ENCODE results near the gene RBMS3. TPM values are rescaled to one million over a fixed set of nuclear protein-coding genes. Genes with fewer than 3 reads are reported as not detected.

The RBMS3 gene
- total and polyA plus RNA-seq, 3 donors from 2014 or later = 5.6 to 36.2 (median 19.7) TPM

- no peak overlapping the region for H3K27ac ChIP-seq
- H3K36me3 ChIP-seq (ENCODE audit: low read depth, missing control alignments) = no peaks in the 10 kb centered on the region
- TF ChIP-seq POLR2A (IDR thresholded peaks at IDR 0.05) (no peak), CTCF (IDR thresholded peaks at IDR 0.05) (no peak)
- intact Hi-C loops (cut with DNase I; ENCODE audit: low total_unique reads) = no loop called here
- no peak for DNase-seq
- no peaks in the 10 kb centered on the region for H3K9me3 ChIP-seq
- H3K27me3 ChIP-seq = no peaks in the 10 kb centered on the region
- H3K4me3 ChIP-seq = no peak overlapping the region
- peaks cover 15% of the 10 kb centered on the region for H3K4me1 ChIP-seq
- WGBS, 2 donors = 83 to 86% methylated on average over 2 of the region's 2 CpGs
Measured at GRCh38 chr3:29627136-29628117, 346.6 kb downstream of the RBMS3 start.

- Histone ChIP-seq H3K4me1 (peaks cover 15% of the 10 kb centered on the region), H3K36me3 (ENCODE audit: low read depth, missing control alignments) (no peaks in the 10 kb centered on the region), H3K4me3 (no peak overlapping the region), H3K9me3 (no peaks in the 10 kb centered on the region), H3K27ac (no peak overlapping the region), H3K27me3 (no peaks in the 10 kb centered on the region)
- no peak for TF ChIP-seq POLR2A (IDR thresholded peaks at IDR 0.05)
- TF ChIP-seq CTCF (IDR thresholded peaks at IDR 0.05) = no peak
- no peak for DNase-seq
- intact Hi-C loops (cut with DNase I; ENCODE audit: low total_unique reads) = no loop called here
- 68 to 69% methylated on average over 2 of the region's 2 CpGs for whole genome bisulfite sequencing, 2 donors
Measured at GRCh38 chr3:29628795-29629194, 347.9 kb downstream of the RBMS3 start.

GRCh38 chr3:29635888-29636287 lies 355.0 kb downstream of the RBMS3 start:
- peaks cover 6% of the 10 kb centered on the region for H3K4me1 ChIP-seq
- no peak for DNase-seq
- H3K36me3 ChIP-seq (ENCODE audit: low read depth, missing control alignments) = no peaks in the 10 kb centered on the region
- TF ChIP-seq CTCF (IDR thresholded peaks at IDR 0.05) (no peak), POLR2A (IDR thresholded peaks at IDR 0.05) (no peak)
- no peak overlapping the region for H3K4me3 ChIP-seq
- WGBS, 2 donors = 56 to 57% methylated on average over 1 of the region's 1 CpG
- no peaks in the 10 kb centered on the region for H3K27me3 ChIP-seq
- H3K9me3 ChIP-seq = no peaks in the 10 kb centered on the region
- H3K27ac ChIP-seq = no peak overlapping the region
- intact Hi-C loops (cut with DNase I; ENCODE audit: low total_unique reads) = no loop called here

- Histone ChIP-seq H3K36me3 (ENCODE audit: low read depth, missing control alignments) (no peaks in the 10 kb centered on the region), H3K9me3 (no peaks in the 10 kb centered on the region), H3K27me3 (no peaks in the 10 kb centered on the region), H3K27ac (no peak overlapping the region), H3K4me1 (peaks cover 11% of the 10 kb centered on the region), H3K4me3 (no peak overlapping the region)
- DNase-seq = peak; percentile 38
- 71 to 83% methylated on average over 3 of the region's 3 CpGs for WGBS, 2 donors
- intact Hi-C loops (cut with DNase I; ENCODE audit: low total_unique reads) = no loop called here
- TF ChIP-seq CTCF (IDR thresholded peaks at IDR 0.05) (no peak), POLR2A (IDR thresholded peaks at IDR 0.05) (no peak)
Measured at GRCh38 chr3:29637068-29637467, 356.2 kb downstream of the RBMS3 start.
